Right lobe of liver (tissue), 6 donors: ENCODE measurements around the gene NPAS4. TPM values are rescaled to one million over a fixed set of nuclear protein-coding genes. Genes with fewer than 3 reads are reported as not detected.

Experiments
- ATAC-seq, 4 donors: fragments of 200-7000 bp; cut with Tn5 transposase; one replicate each; pipeline ENCODE4 v1.9.1; 2020; ENCODE audit warnings: mild to moderate bottlenecking in 4 of 4, moderate library complexity in 4 of 4
- DNase-seq, 3 donors: peaks; one replicate each; pipeline ENCODE4 v3.0.0-alpha.2; 2020
- H3K27ac ChIP-seq, 3 donors: fragments of 200-600 bp; one replicate each; pipeline ENCODE4 v1.8.0; 2022
- H3K27me3 ChIP-seq, 2 donors: fragments of 200-600 bp; one replicate each; pipeline ENCODE4 v1.8.0; 2022
- H3K36me3 ChIP-seq, 4 donors: fragments of 200-600 bp; sonication (generic) in 1 of 4; one replicate each; pipeline versions ENCODE4 v1.5.1 to v1.8.0; 2017 to 2022; ENCODE audit warnings: control low read depth in 1 of 4
- H3K4me1 ChIP-seq, 4 donors: fragments of 200-600 bp; sonication (generic) in 1 of 4; one replicate each; pipeline versions ENCODE4 v1.5.1 to v1.8.0; 2017 to 2022; ENCODE audit warnings: control low read depth in 1 of 4
- H3K4me3 ChIP-seq, 3 donors: fragments of 200-600 bp; one replicate each; pipeline ENCODE4 v1.8.0; 2022
- H3K9me3 ChIP-seq, 4 donors: fragments of 200-600 bp; sonication (generic) in 1 of 4; one replicate each; pipeline versions ENCODE4 v1.5.1 to v1.8.0; 2017 to 2022; ENCODE audit warnings: control low read depth in 1 of 4
- POLR2A ChIP-seq: fragments of 450-650 bp; IDR thresholded peaks from one replicate; pipeline ENCODE4 v1.6.1; 2017; ENCODE audit warnings: antibody characterized with exemption, mild to moderate bottlenecking
- WGBS: methylation state at CpG from one replicate; pipeline ENCODE4 v1.1.6; 2018; ENCODE audit warnings: low coverage, low lambda C conversion rate; ENCODE audit not compliant: insufficient coverage; ENCODE audit errors: missing lambda C conversion rate; 5-methylcytosine and 5-hydroxymethylcytosine counted together
- intact Hi-C, 2 donors: fragments of 100-400 bp; cut with DNase I; formaldehyde crosslinking; loops; one replicate each; pipeline versions ENCODE4 v1.11.2 to v1.14.1; 2022
- small RNA-seq, 2 experiments: library from RNA; depleted of rRNA; stranded (forward); fragments of <200 nt; gene quantifications; one replicate each; pipeline ENCODE3, GENCODE V24; 2016
- total RNA-seq, 6 experiments: library from RNA; depleted of rRNA in 2 of 6; stranded (reverse); fragments of >200 nt in 2 of 6; fragmentation: NEBNext Ultra II Directional in 3 of 6; extraction: Animal tissue kit (Norgen Biotek cat#: 25700) in 3 of 6; gene quantifications; one replicate each; pipeline versions ENCODE4 v1.1.0 to v1.2.4, GENCODE V29; 2016 to 2023
- TF ChIP-seq, protein P1 (sequence below), 4 donors: fragments of 200-600 bp in 3 of 4; fragments of 450-650 bp in 1 of 4; IDR thresholded peaks; one replicate each; pipeline versions ENCODE4 v1.5.1 to v1.8.0; 2016 to 2022; ENCODE audit warnings: antibody characterized with exemption in 4 of 4, mild to moderate bottlenecking in 2 of 4
- donor health status: DM: no; HTN: yes; CAD: no.
- donor health status: DM: no; HTN: no; CAD: no.
- donor health status: DM: no; HTN: no; CAD: no.
- donor health status: DM: no; HTN: yes; CAD: no.
- donor health status: DM: no; HTN: yes; CAD: no.

Gene NPAS4
- total RNA-seq, 6 experiments from 2014 or later = not detected

DNA sequence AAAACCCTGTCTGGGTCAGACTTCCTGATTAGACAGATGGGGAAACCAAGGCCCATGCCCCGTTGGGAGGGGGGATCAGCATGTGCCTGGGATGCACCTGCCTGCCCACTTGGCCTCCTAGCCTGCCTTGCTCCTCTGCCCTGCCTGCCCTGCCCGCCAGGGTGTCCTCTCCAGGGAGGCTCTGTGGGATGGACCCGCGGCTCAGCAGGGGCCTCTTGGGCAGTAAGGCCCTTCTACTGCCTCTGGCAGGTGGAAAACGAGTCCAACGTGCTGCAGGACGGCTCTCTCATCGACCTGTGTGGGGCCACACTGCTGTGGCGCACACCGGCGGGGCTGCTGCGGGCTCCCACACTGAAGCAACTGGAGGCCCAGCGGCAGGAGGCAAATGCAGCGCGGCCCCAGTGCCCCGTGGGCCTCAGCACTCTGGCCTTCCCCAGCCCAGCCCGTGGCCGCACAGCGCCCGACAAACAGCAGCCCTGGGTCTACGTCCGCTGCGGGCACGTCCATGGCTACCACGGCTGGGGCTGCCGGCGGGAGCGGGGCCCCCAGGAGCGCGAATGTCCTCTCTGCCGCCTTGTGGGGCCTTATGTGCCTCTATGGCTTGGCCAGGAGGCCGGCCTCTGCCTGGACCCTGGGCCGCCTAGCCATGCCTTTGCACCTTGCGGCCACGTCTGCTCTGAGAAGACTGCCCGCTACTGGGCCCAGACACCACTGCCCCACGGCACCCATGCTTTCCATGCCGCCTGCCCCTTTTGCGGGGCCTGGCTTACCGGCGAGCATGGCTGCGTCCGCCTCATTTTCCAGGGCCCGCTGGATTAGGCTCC lies 54.7 kb downstream of the NPAS4 start:
- intact Hi-C loops = no loop called here
- no CpG with 5 or more reads among the region's 44 CpGs for WGBS
- Histone ChIP-seq H3K4me1 (peaks cover 0 to 5% (median 0%) of the 10 kb centered on the region in 4 donors), H3K4me3 (no peak overlapping the region), H3K9me3 (no peaks in the 10 kb centered on the region), H3K27ac (no peak overlapping the region), H3K36me3 (no peaks in the 10 kb centered on the region), H3K27me3 (no peaks in the 10 kb centered on the region)
- ATAC-seq (no peak), DNase-seq (peak in 1 of 3 donors; percentile 41)
- TF ChIP-seq, protein P1, sequence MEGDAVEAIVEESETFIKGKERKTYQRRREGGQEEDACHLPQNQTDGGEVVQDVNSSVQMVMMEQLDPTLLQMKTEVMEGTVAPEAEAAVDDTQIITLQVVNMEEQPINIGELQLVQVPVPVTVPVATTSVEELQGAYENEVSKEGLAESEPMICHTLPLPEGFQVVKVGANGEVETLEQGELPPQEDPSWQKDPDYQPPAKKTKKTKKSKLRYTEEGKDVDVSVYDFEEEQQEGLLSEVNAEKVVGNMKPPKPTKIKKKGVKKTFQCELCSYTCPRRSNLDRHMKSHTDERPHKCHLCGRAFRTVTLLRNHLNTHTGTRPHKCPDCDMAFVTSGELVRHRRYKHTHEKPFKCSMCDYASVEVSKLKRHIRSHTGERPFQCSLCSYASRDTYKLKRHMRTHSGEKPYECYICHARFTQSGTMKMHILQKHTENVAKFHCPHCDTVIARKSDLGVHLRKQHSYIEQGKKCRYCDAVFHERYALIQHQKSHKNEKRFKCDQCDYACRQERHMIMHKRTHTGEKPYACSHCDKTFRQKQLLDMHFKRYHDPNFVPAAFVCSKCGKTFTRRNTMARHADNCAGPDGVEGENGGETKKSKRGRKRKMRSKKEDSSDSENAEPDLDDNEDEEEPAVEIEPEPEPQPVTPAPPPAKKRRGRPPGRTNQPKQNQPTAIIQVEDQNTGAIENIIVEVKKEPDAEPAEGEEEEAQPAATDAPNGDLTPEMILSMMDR (IDR thresholded peaks at IDR 0.05) = no peak
- TF ChIP-seq POLR2A = no peak

Small RNA genes within 50 kb of the gene (small RNA-seq; reads per million reads assigned to genes)
- gene RF00017 = 0 reads per million in 2 experiments
- 0 reads per million in 2 experiments for gene RF00416
- 0 reads per million in 2 experiments for gene RNU1-84P

Other genes with a start within 250 kb of the NPAS4 start
- 10 to 100 TPM in 1 of 6 experiments, 1 to 10 TPM in 5; 3.8 to 11.5 (median 6.3) TPM for gene KLC2, start 163.3 kb upstream of the NPAS4 start, total RNA-seq
- gene RAB1B, start 152.4 kb upstream of the NPAS4 start, total RNA-seq = 10 to 100 TPM; 52.3 to 69.0 (median 59.6) TPM
- under 1 TPM in 2 of 6 experiments, not detected in 4; 0.26 to 0.51 TPM for gene CNIH2, start 142.9 kb upstream of the NPAS4 start, total RNA-seq
- gene YIF1A, start 131.9 kb upstream of the NPAS4 start, total RNA-seq = 100 to 1,000 TPM in 3 of 6 experiments, 10 to 100 TPM in 3; 75.0 to 170 (median 97.9) TPM
- under 1 TPM in 4 of 6 experiments, not detected in 2; 0.13 to 0.86 (median 0.45) TPM for gene TMEM151A, start 129.1 kb upstream of the NPAS4 start, total RNA-seq
- 1 to 10 TPM in 3 of 6 experiments, under 1 TPM in 3; 0.37 to 3.2 (median 0.94) TPM for gene CD248, start 104.0 kb upstream of the NPAS4 start, total RNA-seq
- gene RIN1, start 84.6 kb upstream of the NPAS4 start, total RNA-seq = 1 to 10 TPM in 3 of 6 experiments, under 1 TPM in 3; 0.46 to 1.8 (median 0.94) TPM
- gene BRMS1, start 75.9 kb upstream of the NPAS4 start, total RNA-seq = 10 to 100 TPM in 5 of 6 experiments, 1 to 10 TPM in 1; 8.2 to 31.9 (median 12.1) TPM
- gene B4GAT1, start 73.4 kb upstream of the NPAS4 start, total RNA-seq = 10 to 100 TPM in 5 of 6 experiments, 1 to 10 TPM in 1; 6.3 to 25.4 (median 15.6) TPM
- gene SLC29A2, start 49.3 kb upstream of the NPAS4 start, total RNA-seq = 1 to 10 TPM in 4 of 6 experiments, under 1 TPM in 2; 0.35 to 2.2 (median 1.1) TPM
- gene MRPL11, start 17.8 kb downstream of the NPAS4 start, total RNA-seq = 10 to 100 TPM; 17.6 to 34.1 (median 28.6) TPM
- gene PELI3, start 45.9 kb downstream of the NPAS4 start, total RNA-seq = 1 to 10 TPM; 2.0 to 5.3 (median 3.2) TPM
- 10 to 100 TPM; 18.0 to 25.6 (median 22.0) TPM for gene DPP3, start 59.4 kb downstream of the NPAS4 start, total RNA-seq
- 10 to 100 TPM in 4 of 6 experiments, 1 to 10 TPM in 2; 6.2 to 18.1 (median 11.2) TPM for gene BBS1, start 89.6 kb downstream of the NPAS4 start, total RNA-seq
- 10 to 100 TPM in 1 of 6 experiments, 1 to 10 TPM in 5; 3.6 to 15.5 (median 5.8) TPM for gene ZDHHC24, start 125.0 kb downstream of the NPAS4 start, total RNA-seq
- gene ACTN3, start 125.9 kb downstream of the NPAS4 start, total RNA-seq = not detected
- 10 to 100 TPM; 35.3 to 54.4 (median 44.7) TPM for gene CTSF, start 147.6 kb downstream of the NPAS4 start, total RNA-seq
- under 1 TPM in 5 of 6 experiments, not detected in 1; 0.07 to 0.37 (median 0.12) TPM for gene CCDC87, start 172.0 kb downstream of the NPAS4 start, total RNA-seq
- gene CCS, start 172.2 kb downstream of the NPAS4 start, total RNA-seq = 10 to 100 TPM; 22.6 to 54.2 (median 34.3) TPM
- 10 to 100 TPM; 25.1 to 63.7 (median 27.4) TPM for gene RBM14, start 195.6 kb downstream of the NPAS4 start, total RNA-seq
- gene RBM4, start 217.7 kb downstream of the NPAS4 start, total RNA-seq = 10 to 100 TPM; 40.3 to 57.0 (median 48.4) TPM